SK-N-SH (cell line): ENCODE results near the gene RYR3.
A peak's percentile ranks its signal among the peaks of the same experiment; 100 is the strongest.

Source experiments
- EP300 ChIP-seq, 2 experiments: IDR thresholded peaks; 2 replicates each; pipeline versions ENCODE4 v1.4.0 to v1.6.1; 2012; ENCODE audit warnings: borderline replicate concordance in 1 of 2, low read depth in 1 of 2, low read length in 1 of 2
- FOXM1 ChIP-seq: IDR thresholded peaks from 2 replicates; pipeline ENCODE4 v1.4.0; 2012; ENCODE audit warnings: low read depth, mild to moderate bottlenecking
- NRF1 ChIP-seq: IDR thresholded peaks from 2 replicates; pipeline ENCODE4 v1.6.1; 2012; ENCODE audit warnings: low read depth, mild to moderate bottlenecking, low read length
- POLR2AphosphoS5 ChIP-seq: IDR thresholded peaks from 2 replicates; pipeline ENCODE4 v1.6.1; 2012; ENCODE audit warnings: low read depth, low read length
- RXRA ChIP-seq: IDR thresholded peaks from 2 replicates; pipeline ENCODE4 v1.4.0; 2012; ENCODE audit warnings: low read depth, mild to moderate bottlenecking, borderline replicate concordance
- TAF1 ChIP-seq: IDR thresholded peaks from 2 replicates; pipeline ENCODE4 v1.6.1; 2012; ENCODE audit warnings: low read depth, mild to moderate bottlenecking, low read length, moderate library complexity, borderline replicate concordance
- YY1 ChIP-seq: IDR thresholded peaks from 2 replicates; pipeline ENCODE4 v1.4.0; 2012; ENCODE audit warnings: low read depth, mild to moderate bottlenecking
- TF ChIP-seq, protein P1 (sequence below): fragments of 200-600 bp; sonication (generic); IDR thresholded peaks from 2 replicates; pipeline ENCODE4 v1.6.1; 2017; ENCODE audit warnings: antibody characterized with exemption, mild to moderate bottlenecking, moderate library complexity

DNA sequence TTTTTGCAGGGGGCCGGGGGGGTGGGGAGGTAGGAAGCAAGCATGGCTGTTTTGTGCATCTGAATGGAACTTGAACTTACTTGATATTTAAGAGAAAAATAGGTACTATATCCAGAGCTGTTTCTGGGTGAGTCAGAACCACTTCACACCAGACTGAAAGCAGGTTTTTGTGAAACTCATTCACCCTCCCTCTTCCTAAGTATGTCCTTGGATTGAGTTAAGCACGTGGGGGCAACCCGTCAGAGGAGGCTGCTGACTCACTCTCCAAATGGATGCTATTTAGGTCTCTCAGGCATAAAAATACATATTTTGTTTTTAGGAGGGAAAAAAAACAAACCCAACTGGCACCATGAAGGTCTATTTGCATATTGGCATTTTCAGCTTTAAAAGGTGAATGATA, 270.3 kb downstream of the RYR3 start:
- TF ChIP-seq, protein P1, sequence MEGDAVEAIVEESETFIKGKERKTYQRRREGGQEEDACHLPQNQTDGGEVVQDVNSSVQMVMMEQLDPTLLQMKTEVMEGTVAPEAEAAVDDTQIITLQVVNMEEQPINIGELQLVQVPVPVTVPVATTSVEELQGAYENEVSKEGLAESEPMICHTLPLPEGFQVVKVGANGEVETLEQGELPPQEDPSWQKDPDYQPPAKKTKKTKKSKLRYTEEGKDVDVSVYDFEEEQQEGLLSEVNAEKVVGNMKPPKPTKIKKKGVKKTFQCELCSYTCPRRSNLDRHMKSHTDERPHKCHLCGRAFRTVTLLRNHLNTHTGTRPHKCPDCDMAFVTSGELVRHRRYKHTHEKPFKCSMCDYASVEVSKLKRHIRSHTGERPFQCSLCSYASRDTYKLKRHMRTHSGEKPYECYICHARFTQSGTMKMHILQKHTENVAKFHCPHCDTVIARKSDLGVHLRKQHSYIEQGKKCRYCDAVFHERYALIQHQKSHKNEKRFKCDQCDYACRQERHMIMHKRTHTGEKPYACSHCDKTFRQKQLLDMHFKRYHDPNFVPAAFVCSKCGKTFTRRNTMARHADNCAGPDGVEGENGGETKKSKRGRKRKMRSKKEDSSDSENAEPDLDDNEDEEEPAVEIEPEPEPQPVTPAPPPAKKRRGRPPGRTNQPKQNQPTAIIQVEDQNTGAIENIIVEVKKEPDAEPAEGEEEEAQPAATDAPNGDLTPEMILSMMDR: no peak
- no peak for TF ChIP-seq YY1
- no peak for TF ChIP-seq POLR2AphosphoS5
- no peak for TF ChIP-seq RXRA
- TF ChIP-seq EP300 (IDR thresholded peaks at IDR 0.05; ENCODE audit: borderline replicate concordance in 1 of 2, low read depth in 1 of 2, low read length in 1 of 2): peak in 1 of 2 experiments; percentile 36; a peak in 1 of 4 replicates
- no peak for TF ChIP-seq FOXM1
- TF ChIP-seq NRF1: no peak
- TF ChIP-seq TAF1: no peak
